T-helper 1 cell treated with Interleukin-12 subunit alpha and Interleukin-12 subunit beta and Interleukin-4 antibody, amounts not matched to agents 30 μg/mL and 1 μg/mL, for 36 hours (primary cell): Measurements from ENCODE around the gene SPHK1.

Source experiments
- H3K27ac Mint-ChIP-seq: one replicate; pipeline ENCODE4 v1.8.0; 2021; ENCODE audit warnings: mild to moderate bottlenecking, mixed read lengths
- H3K27me3 Mint-ChIP-seq: one replicate; pipeline ENCODE4 v1.8.0; 2021; ENCODE audit warnings: low read depth, mixed read lengths
- H3K36me3 Mint-ChIP-seq: one replicate; pipeline ENCODE4 v1.8.0; 2021; ENCODE audit warnings: low read depth, mixed read lengths
- H3K4me1 Mint-ChIP-seq: one replicate; pipeline ENCODE4 v1.8.0; 2021; ENCODE audit warnings: low read depth, mixed read lengths
- H3K4me3 Mint-ChIP-seq: one replicate; pipeline ENCODE4 v1.8.0; 2021; ENCODE audit warnings: mild to moderate bottlenecking, moderate library complexity, mixed read lengths
- H3K9me3 Mint-ChIP-seq: one replicate; pipeline ENCODE4 v1.8.0; 2021; ENCODE audit warnings: mixed read lengths

The SPHK1 gene

GRCh38 chr17:76405607-76405966, 21.2 kb downstream of the SPHK1 start:
- Mint-ChIP-seq H3K27ac (no peak overlapping the region), H3K27me3 (no peaks in the 10 kb centered on the region), H3K4me1 (peaks cover 6% of the 10 kb centered on the region), H3K4me3 (no peak overlapping the region), H3K36me3 (peaks cover 16% of the 10 kb centered on the region), H3K9me3 (no peaks in the 10 kb centered on the region)

GRCh38 chr17:76405967-76406647, 21.7 kb downstream of the SPHK1 start:
- Mint-ChIP-seq H3K4me3 (no peak overlapping the region), H3K9me3 (no peaks in the 10 kb centered on the region), H3K27ac (no peak overlapping the region), H3K4me1 (peaks cover 6% of the 10 kb centered on the region), H3K36me3 (peaks cover 14% of the 10 kb centered on the region), H3K27me3 (no peaks in the 10 kb centered on the region)

- peaks cover 6% of the 10 kb centered on the region for H3K36me3 Mint-ChIP-seq
- no peak overlapping the region for H3K27ac Mint-ChIP-seq
- no peaks in the 10 kb centered on the region for H3K9me3 Mint-ChIP-seq
- no peaks in the 10 kb centered on the region for H3K27me3 Mint-ChIP-seq
- peaks cover 6% of the 10 kb centered on the region for H3K4me1 Mint-ChIP-seq
- H3K4me3 Mint-ChIP-seq = no peak overlapping the region
These were observed 23.1 kb downstream of the SPHK1 start for GRCh38 chr17:76407509-76407908.

GRCh38 chr17:76408037-76408849, 23.8 kb downstream of the SPHK1 start:
- Mint-ChIP-seq H3K4me1 (peaks cover 6% of the 10 kb centered on the region), H3K27ac (no peak overlapping the region), H3K9me3 (no peaks in the 10 kb centered on the region), H3K27me3 (no peaks in the 10 kb centered on the region), H3K4me3 (no peak overlapping the region), H3K36me3 (peaks cover 6% of the 10 kb centered on the region)

GRCh38 chr17:76410328-76410965, 26.0 kb downstream of the SPHK1 start:
- Mint-ChIP-seq H3K27ac (no peak overlapping the region), H3K9me3 (no peaks in the 10 kb centered on the region), H3K4me1 (peaks cover 4% of the 10 kb centered on the region), H3K27me3 (no peaks in the 10 kb centered on the region), H3K36me3 (no peaks in the 10 kb centered on the region), H3K4me3 (no peak overlapping the region)

- no peaks in the 10 kb centered on the region for H3K27me3 Mint-ChIP-seq
- no peaks in the 10 kb centered on the region for H3K9me3 Mint-ChIP-seq
- peaks cover 4% of the 10 kb centered on the region for H3K4me1 Mint-ChIP-seq
- no peaks in the 10 kb centered on the region for H3K36me3 Mint-ChIP-seq
- H3K4me3 Mint-ChIP-seq = no peak overlapping the region
- H3K27ac Mint-ChIP-seq = no peak overlapping the region
These were observed 26.8 kb downstream of the SPHK1 start for GRCh38 chr17:76411247-76411646.

- H3K9me3 Mint-ChIP-seq = no peaks in the 10 kb centered on the region
- peaks cover 6% of the 10 kb centered on the region for H3K4me1 Mint-ChIP-seq
- no peak overlapping the region for H3K4me3 Mint-ChIP-seq
- no peaks in the 10 kb centered on the region for H3K27me3 Mint-ChIP-seq
- H3K27ac Mint-ChIP-seq = no peak overlapping the region
- H3K36me3 Mint-ChIP-seq = no peaks in the 10 kb centered on the region
These were observed 30.2 kb downstream of the SPHK1 start for GRCh38 chr17:76414334-76415295.

GRCh38 chr17:76415786-76416185, 31.4 kb downstream of the SPHK1 start:
- Mint-ChIP-seq H3K9me3 (no peaks in the 10 kb centered on the region), H3K27me3 (no peaks in the 10 kb centered on the region), H3K27ac (no peak overlapping the region), H3K4me3 (no peak overlapping the region), H3K4me1 (peaks cover 6% of the 10 kb centered on the region), H3K36me3 (no peaks in the 10 kb centered on the region)

- Mint-ChIP-seq H3K4me3 (no peak overlapping the region), H3K27me3 (no peaks in the 10 kb centered on the region), H3K27ac (no peak overlapping the region), H3K9me3 (no peaks in the 10 kb centered on the region), H3K4me1 (peaks cover 6% of the 10 kb centered on the region), H3K36me3 (no peaks in the 10 kb centered on the region)
These were observed 32.0 kb downstream of the SPHK1 start for GRCh38 chr17:76416457-76416856.

GRCh38 chr17:76416899-76417298, 32.5 kb downstream of the SPHK1 start:
- Mint-ChIP-seq H3K4me3 (no peak overlapping the region), H3K36me3 (no peaks in the 10 kb centered on the region), H3K27me3 (no peaks in the 10 kb centered on the region), H3K4me1 (peaks cover 6% of the 10 kb centered on the region), H3K9me3 (no peaks in the 10 kb centered on the region), H3K27ac (no peak overlapping the region)

- peaks cover under 1% of the 10 kb centered on the region for H3K36me3 Mint-ChIP-seq
- no peak overlapping the region for H3K27ac Mint-ChIP-seq
- H3K9me3 Mint-ChIP-seq = no peaks in the 10 kb centered on the region
- peaks cover 6% of the 10 kb centered on the region for H3K4me1 Mint-ChIP-seq
- H3K4me3 Mint-ChIP-seq = no peak overlapping the region
- no peaks in the 10 kb centered on the region for H3K27me3 Mint-ChIP-seq
These were observed 33.2 kb downstream of the SPHK1 start for GRCh38 chr17:76417499-76418143.

GRCh38 chr17:76419576-76420260, 35.3 kb downstream of the SPHK1 start:
- H3K27ac Mint-ChIP-seq = no peak overlapping the region
- peaks cover 6% of the 10 kb centered on the region for H3K4me1 Mint-ChIP-seq
- H3K9me3 Mint-ChIP-seq = no peaks in the 10 kb centered on the region
- H3K4me3 Mint-ChIP-seq = no peak overlapping the region
- H3K27me3 Mint-ChIP-seq = no peaks in the 10 kb centered on the region
- peaks cover 4% of the 10 kb centered on the region for H3K36me3 Mint-ChIP-seq

- Mint-ChIP-seq H3K4me1 (peaks cover 6% of the 10 kb centered on the region), H3K27ac (no peak overlapping the region), H3K36me3 (peaks cover 4% of the 10 kb centered on the region), H3K27me3 (no peaks in the 10 kb centered on the region), H3K9me3 (no peaks in the 10 kb centered on the region), H3K4me3 (no peak overlapping the region)
These were observed 36.1 kb downstream of the SPHK1 start for GRCh38 chr17:76420356-76421043.
